Parathyroid adenoma (tissue), 2 donors: ENCODE data around the gene HSF2BP.
"Not testable (repeated sequence)": the region's sequence is repeated elsewhere in the genome, so short reads cannot be mapped to it uniquely, and the experiment has no call there.

Experiments
- H2AFZ ChIP-seq: fragments of 300-600 bp; sonication (generic); one replicate; pipeline ENCODE4 v1.7.0; 2017; ENCODE audit warnings: antibody characterized with exemption, mild to moderate bottlenecking
- H3K27ac ChIP-seq: fragments of 300-600 bp; sonication (generic); one replicate; pipeline ENCODE4 v1.7.0; 2017
- H3K27me3 ChIP-seq: fragments of 300-600 bp; sonication (generic); one replicate; pipeline ENCODE4 v1.7.0; 2017; ENCODE audit warnings: low read length; ENCODE audit not compliant: control insufficient read depth, insufficient read depth
- H3K36me3 ChIP-seq: fragments of 300-600 bp; sonication (generic); one replicate; pipeline ENCODE4 v1.7.0; 2017; ENCODE audit warnings: low read length; ENCODE audit not compliant: control insufficient read depth, insufficient read depth
- H3K4me1 ChIP-seq: fragments of 300-600 bp; sonication (generic); one replicate; pipeline ENCODE4 v1.7.0; 2017; ENCODE audit warnings: control low read depth
- H3K4me2 ChIP-seq: fragments of 300-600 bp; sonication (generic); one replicate; pipeline ENCODE4 v1.7.0; 2017; ENCODE audit warnings: low read length
- H3K4me3 ChIP-seq: fragments of 300-600 bp; sonication (generic); one replicate; pipeline ENCODE4 v1.7.0; 2017; ENCODE audit warnings: low read depth, low read length
- H3K79me2 ChIP-seq: fragments of 300-600 bp; sonication (generic); one replicate; pipeline ENCODE4 v1.7.0; 2017; ENCODE audit warnings: control low read depth
- H3K9ac ChIP-seq: fragments of 300-600 bp; sonication (generic); one replicate; pipeline ENCODE4 v1.7.0; 2017; ENCODE audit warnings: mild to moderate bottlenecking
- H3K9me3 ChIP-seq: fragments of 300-600 bp; sonication (generic); one replicate; pipeline ENCODE4 v1.7.0; 2017; ENCODE audit warnings: low read length; ENCODE audit not compliant: control insufficient read depth
- donor health status: primary hyperparathyroidism.

HSF2BP gene

GRCh38 chr21:43488235-43488634 lies 171.1 kb downstream of the HSF2BP start:
- H2AFZ ChIP-seq, H3K79me2 ChIP-seq, H3K9ac ChIP-seq, H3K27me3 ChIP-seq, H3K4me2 ChIP-seq, H3K4me3 ChIP-seq, H3K27ac ChIP-seq, H3K9me3 ChIP-seq, H3K36me3 ChIP-seq, H3K4me1 ChIP-seq: not testable (repeated sequence)

- H2AFZ ChIP-seq, H3K9ac ChIP-seq, H3K4me1 ChIP-seq, H3K4me2 ChIP-seq, H3K36me3 ChIP-seq, H3K4me3 ChIP-seq, H3K27ac ChIP-seq, H3K79me2 ChIP-seq, H3K27me3 ChIP-seq, H3K9me3 ChIP-seq: not testable (repeated sequence)
These were observed 173.2 kb downstream of the HSF2BP start for GRCh38 chr21:43486051-43486450.

- H3K9ac ChIP-seq, H3K36me3 ChIP-seq, H3K79me2 ChIP-seq, H3K4me3 ChIP-seq, H3K4me1 ChIP-seq, H3K27me3 ChIP-seq, H2AFZ ChIP-seq, H3K9me3 ChIP-seq, H3K27ac ChIP-seq, H3K4me2 ChIP-seq: not testable (repeated sequence)
These were observed 174.3 kb downstream of the HSF2BP start for GRCh38 chr21:43485016-43485415.

GRCh38 chr21:43479197-43479596 lies 180.1 kb downstream of the HSF2BP start:
- not testable (repeated sequence) for H3K9me3 ChIP-seq, H3K36me3 ChIP-seq, H3K79me2 ChIP-seq, H3K4me3 ChIP-seq, H3K27ac ChIP-seq, H3K9ac ChIP-seq, H3K4me1 ChIP-seq, H3K27me3 ChIP-seq, H2AFZ ChIP-seq, H3K4me2 ChIP-seq
